Measurements from ENCODE around the gene PTPN4. TPM values are rescaled to one million over a fixed set of nuclear protein-coding genes. Genes with fewer than 3 reads are reported as not detected.

Gene PTPN4
- total and polyA plus RNA-seq, 3 donors from 2014 or later, result 19.7 to 80.5 (median 58.5) TPM

- TF ChIP-seq CTCF (IDR thresholded peaks at IDR 0.05) (no peak), POLR2A (IDR thresholded peaks at IDR 0.05) (no peak)
- Histone ChIP-seq H3K4me3 (no peak overlapping the region), H3K36me3 (ENCODE audit: low read depth, missing control alignments) (no peaks in the 10 kb centered on the region), H3K4me1 (no peaks in the 10 kb centered on the region), H3K9me3 (no peaks in the 10 kb centered on the region), H3K27me3 (no peaks in the 10 kb centered on the region), H3K27ac (no peak overlapping the region)
- intact Hi-C loops (cut with DNase I; ENCODE audit: low total_unique reads), result no loop called here
- 50 to 61% methylated on average over 2 of the region's 2 CpGs for WGBS, 2 donors
- DNase-seq, result no peak
Measured at GRCh38 chr2:119950966-119951365, 191.2 kb downstream of the PTPN4 start.

DNA sequence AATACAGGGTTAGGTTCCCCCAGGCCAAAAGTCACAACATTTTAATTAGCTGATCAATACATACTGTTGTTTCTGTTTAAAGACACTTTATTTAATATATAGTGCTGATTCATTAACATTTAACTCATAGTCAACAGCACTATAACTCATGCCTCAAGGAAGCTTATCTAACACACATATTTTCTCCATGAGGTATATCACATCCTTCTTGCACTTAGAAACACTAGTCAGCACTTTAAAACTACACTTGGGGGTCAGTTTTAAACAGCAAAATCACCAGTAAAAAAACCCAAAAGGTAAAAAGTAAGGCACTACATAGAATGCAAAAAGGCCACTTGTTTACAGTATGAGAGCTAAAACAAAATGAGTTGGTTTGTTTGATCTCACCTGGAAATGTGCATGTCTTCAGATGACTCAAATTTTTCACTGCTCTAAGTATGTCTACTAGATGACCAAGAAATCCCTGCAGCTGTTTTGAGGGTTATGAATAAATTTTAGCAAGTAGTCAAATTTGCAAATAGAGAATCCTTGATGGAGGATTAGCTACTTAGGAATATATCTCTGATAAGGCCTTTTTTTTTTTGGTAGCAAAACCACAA lies 199.0 kb downstream of the PTPN4 start:
- intact Hi-C loops (cut with DNase I; ENCODE audit: low total_unique reads), result no loop called here
- TF ChIP-seq CTCF (IDR thresholded peaks at IDR 0.05) (no peak), POLR2A (IDR thresholded peaks at IDR 0.05) (no peak)
- no peaks in the 10 kb centered on the region for H3K4me1 ChIP-seq
- H3K4me3 ChIP-seq, result no peak overlapping the region
- H3K9me3 ChIP-seq, result no peaks in the 10 kb centered on the region
- no peak overlapping the region for H3K27ac ChIP-seq
- DNase-seq, result no peak
- H3K36me3 ChIP-seq (ENCODE audit: low read depth, missing control alignments), result no peaks in the 10 kb centered on the region
- H3K27me3 ChIP-seq, result no peaks in the 10 kb centered on the region

GRCh38 chr2:119960821-119961220 lies 201.1 kb downstream of the PTPN4 start:
- DNase-seq, result no peak
- WGBS, 2 donors, result 79 to 81% methylated on average over 2 of the region's 2 CpGs
- Histone ChIP-seq H3K4me3 (no peak overlapping the region), H3K27me3 (no peaks in the 10 kb centered on the region), H3K9me3 (no peaks in the 10 kb centered on the region), H3K4me1 (no peaks in the 10 kb centered on the region), H3K36me3 (ENCODE audit: low read depth, missing control alignments) (no peaks in the 10 kb centered on the region), H3K27ac (no peak overlapping the region)
- intact Hi-C loops (cut with DNase I; ENCODE audit: low total_unique reads), result no loop called here
- TF ChIP-seq CTCF (IDR thresholded peaks at IDR 0.05), result no peak
- TF ChIP-seq POLR2A (IDR thresholded peaks at IDR 0.05), result no peak

DNA sequence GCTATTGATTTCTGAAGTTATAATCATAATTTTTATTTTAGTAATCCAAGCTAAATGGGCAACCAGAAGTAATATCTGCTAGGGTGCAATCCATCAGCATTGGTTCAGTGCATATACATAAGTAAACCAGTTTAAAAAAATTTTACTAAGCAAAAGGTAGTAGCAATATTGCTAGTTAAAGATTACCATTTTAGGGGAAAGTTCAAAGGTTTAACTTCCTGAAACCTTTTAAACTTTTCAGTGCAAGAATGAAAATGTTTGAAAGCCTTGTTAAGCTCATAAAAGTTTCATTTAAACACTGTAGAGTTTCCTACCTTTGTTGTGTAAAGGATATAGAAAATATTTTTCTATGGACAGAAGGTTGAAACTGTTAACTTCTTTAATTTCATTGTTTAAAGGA lies 222.2 kb downstream of the PTPN4 start:
- H3K4me3 ChIP-seq, result no peak overlapping the region
- intact Hi-C loops (cut with DNase I; ENCODE audit: low total_unique reads), result no loop called here
- no peaks in the 10 kb centered on the region for H3K27me3 ChIP-seq
- H3K9me3 ChIP-seq, result no peaks in the 10 kb centered on the region
- no peak overlapping the region for H3K27ac ChIP-seq
- no peaks in the 10 kb centered on the region for H3K36me3 ChIP-seq (ENCODE audit: low read depth, missing control alignments)
- DNase-seq, result no peak
- TF ChIP-seq CTCF (IDR thresholded peaks at IDR 0.05) (no peak), POLR2A (IDR thresholded peaks at IDR 0.05) (no peak)
- no peaks in the 10 kb centered on the region for H3K4me1 ChIP-seq

DNA sequence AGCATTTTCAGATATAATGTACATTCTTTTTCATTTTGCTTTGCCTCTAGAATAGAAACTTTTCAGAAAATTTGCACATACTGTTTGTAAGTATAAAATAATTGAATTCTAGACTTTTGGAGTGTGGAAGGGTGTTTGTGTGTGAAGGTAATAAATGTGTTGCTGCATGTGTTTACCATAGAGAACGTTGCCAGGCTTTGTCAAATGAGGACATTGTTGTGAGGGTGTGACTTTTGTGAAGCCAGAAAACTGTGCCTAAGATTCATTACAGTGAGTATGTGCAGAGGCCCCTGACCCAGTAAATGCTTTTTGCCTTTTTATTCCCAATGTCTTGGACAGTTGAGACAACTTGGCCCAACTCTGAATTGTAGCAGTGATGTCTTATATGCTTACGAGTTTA lies 222.8 kb downstream of the PTPN4 start:
- Histone ChIP-seq H3K27ac (no peak overlapping the region), H3K4me3 (no peak overlapping the region), H3K9me3 (no peaks in the 10 kb centered on the region), H3K27me3 (no peaks in the 10 kb centered on the region), H3K36me3 (ENCODE audit: low read depth, missing control alignments) (no peaks in the 10 kb centered on the region), H3K4me1 (no peaks in the 10 kb centered on the region)
- DNase-seq, result no peak
- intact Hi-C loops (cut with DNase I; ENCODE audit: low total_unique reads), result no loop called here
- WGBS, 2 donors, result 79 to 80% methylated on average over 2 of the region's 2 CpGs
- TF ChIP-seq CTCF (IDR thresholded peaks at IDR 0.05) (no peak), POLR2A (IDR thresholded peaks at IDR 0.05) (no peak)

All from testis (tissue), 3 donors.